GM10248 (cell line): ENCODE data around the gene CABP7.

Source experiments
- CTCF ChIA-PET: fragments of 300-600 bp; sonication (Branson Sonifier 250); formaldehyde crosslinking; extraction: SDS; loops from one replicate; lab custom pipeline; 2021; ENCODE audit warnings: antibody characterized with exemption; lab: Yijun Ruan, JAX
- POLR2A ChIA-PET: fragments of 350-650 bp; sonication (Branson Sonifier 250); formaldehyde crosslinking; extraction: SDS; loops from one replicate; lab custom pipeline; 2020; ENCODE audit warnings: antibody characterized with exemption; lab: Yijun Ruan, JAX
- DNase-seq: peaks from one replicate; pipeline ENCODE4 v3.0.0; 2012; ENCODE audit errors: extremely low spot score
- TF ChIP-seq, protein P1 (sequence below): IDR thresholded peaks from 2 replicates; pipeline ENCODE4 v1.5.1; 2012; ENCODE audit warnings: mild to moderate bottlenecking, low read depth; ENCODE audit errors: extremely low read depth, missing control alignments, control extremely low read depth

The CABP7 gene

DNA sequence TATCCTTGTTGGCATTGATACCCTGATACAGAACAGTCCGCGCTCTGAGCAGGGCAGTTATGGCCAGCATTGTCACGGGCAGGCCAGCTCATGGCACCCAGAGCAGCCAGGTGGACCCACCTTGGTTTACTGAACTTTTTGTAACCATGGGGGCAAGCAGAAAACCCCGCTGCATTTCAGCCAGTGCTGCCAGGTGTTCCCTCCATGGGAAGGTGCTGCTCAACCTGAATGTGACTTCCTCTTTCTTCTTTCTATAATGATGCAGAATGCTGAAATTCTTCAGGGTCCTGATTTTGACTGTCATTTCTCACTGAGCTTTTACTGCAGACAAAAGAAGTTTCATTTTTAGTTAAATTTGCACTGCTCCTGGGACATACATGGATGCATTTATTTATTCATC is 35.6 kb upstream of the CABP7 start:
- DNase-seq = no peak
- CTCF ChIA-PET = interaction anchor here (2.2 kb wide), 1 partner anchor 321 kb away, joined by 6 read pairs; no protein-coding TSS in a partner anchor
- POLR2A ChIA-PET = no interaction called here
- TF ChIP-seq, protein P1, sequence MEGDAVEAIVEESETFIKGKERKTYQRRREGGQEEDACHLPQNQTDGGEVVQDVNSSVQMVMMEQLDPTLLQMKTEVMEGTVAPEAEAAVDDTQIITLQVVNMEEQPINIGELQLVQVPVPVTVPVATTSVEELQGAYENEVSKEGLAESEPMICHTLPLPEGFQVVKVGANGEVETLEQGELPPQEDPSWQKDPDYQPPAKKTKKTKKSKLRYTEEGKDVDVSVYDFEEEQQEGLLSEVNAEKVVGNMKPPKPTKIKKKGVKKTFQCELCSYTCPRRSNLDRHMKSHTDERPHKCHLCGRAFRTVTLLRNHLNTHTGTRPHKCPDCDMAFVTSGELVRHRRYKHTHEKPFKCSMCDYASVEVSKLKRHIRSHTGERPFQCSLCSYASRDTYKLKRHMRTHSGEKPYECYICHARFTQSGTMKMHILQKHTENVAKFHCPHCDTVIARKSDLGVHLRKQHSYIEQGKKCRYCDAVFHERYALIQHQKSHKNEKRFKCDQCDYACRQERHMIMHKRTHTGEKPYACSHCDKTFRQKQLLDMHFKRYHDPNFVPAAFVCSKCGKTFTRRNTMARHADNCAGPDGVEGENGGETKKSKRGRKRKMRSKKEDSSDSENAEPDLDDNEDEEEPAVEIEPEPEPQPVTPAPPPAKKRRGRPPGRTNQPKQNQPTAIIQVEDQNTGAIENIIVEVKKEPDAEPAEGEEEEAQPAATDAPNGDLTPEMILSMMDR = no peak

GRCh38 chr22:29689206-29689879 is 30.5 kb upstream of the CABP7 start:
- POLR2A ChIA-PET = no interaction called here
- CTCF ChIA-PET = interaction anchor here (0.9 to 3.4 kb wide), 6 partner anchors 10 to 399 kb away, joined by 3 to 21 read pairs (median 4); no protein-coding TSS in a partner anchor
- DNase-seq = no peak
- TF ChIP-seq, protein P1 = no peak

GRCh38 chr22:29689880-29690213 is 30.0 kb upstream of the CABP7 start:
- CTCF ChIA-PET = interaction anchor here (0.9 to 3.4 kb wide), 6 partner anchors 9 to 399 kb away, joined by 3 to 21 read pairs (median 4); no protein-coding TSS in a partner anchor
- DNase-seq = no peak
- TF ChIP-seq, protein P1 = peak; percentile 43
- POLR2A ChIA-PET = no interaction called here

- POLR2A ChIA-PET = no interaction called here
- TF ChIP-seq, protein P1 = no peak
- CTCF ChIA-PET = interaction anchor here (1.2 to 3.4 kb wide), 5 partner anchors 9 to 398 kb away, joined by 3 to 21 read pairs (median 4); no protein-coding TSS in a partner anchor
- DNase-seq = no peak
Observed at GRCh38 chr22:29690476-29690875, 29.3 kb upstream of the CABP7 start.

GRCh38 chr22:29691636-29692326 is 28.0 kb upstream of the CABP7 start:
- TF ChIP-seq, protein P1 = no peak
- POLR2A ChIA-PET = no interaction called here
- CTCF ChIA-PET = interaction anchor here (1.0 to 3.3 kb wide), 5 partner anchors 13 to 397 kb away, joined by 3 to 11 read pairs (median 5); no protein-coding TSS in a partner anchor
- DNase-seq = no peak

DNA sequence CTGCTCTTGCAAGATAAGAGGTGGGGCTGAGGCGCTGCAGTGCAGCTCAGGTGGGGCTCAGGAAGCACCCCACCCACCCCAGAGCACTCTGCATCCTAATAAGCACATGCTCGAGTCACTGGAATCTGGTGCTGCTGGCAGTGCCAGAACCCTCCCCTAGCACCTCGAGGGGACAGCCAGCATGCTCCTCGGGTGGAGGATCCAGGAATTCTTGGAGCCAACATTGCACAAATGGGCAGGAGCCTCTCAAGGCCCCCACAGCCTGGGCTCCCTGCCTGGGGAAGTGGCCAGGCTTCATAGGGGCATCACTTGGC is 27.5 kb upstream of the CABP7 start:
- DNase-seq = no peak
- CTCF ChIA-PET = interaction anchor here (1.2 to 3.3 kb wide), 5 partner anchors 12 to 396 kb away, joined by 3 to 11 read pairs (median 5); no protein-coding TSS in a partner anchor
- POLR2A ChIA-PET = no interaction called here
- TF ChIP-seq, protein P1 = no peak
